Fibroblast of skin of right biceps (primary cell): ENCODE results near the gene BMP8B.
"Not testable (repeated sequence)": the region's sequence is repeated elsewhere in the genome, so short reads cannot be mapped to it uniquely, and the experiment has no call there.

Experiments used
- DNase-seq: peaks from one replicate; pipeline ENCODE4 v3.0.0-alpha.2; 2013

The BMP8B gene

DNA sequence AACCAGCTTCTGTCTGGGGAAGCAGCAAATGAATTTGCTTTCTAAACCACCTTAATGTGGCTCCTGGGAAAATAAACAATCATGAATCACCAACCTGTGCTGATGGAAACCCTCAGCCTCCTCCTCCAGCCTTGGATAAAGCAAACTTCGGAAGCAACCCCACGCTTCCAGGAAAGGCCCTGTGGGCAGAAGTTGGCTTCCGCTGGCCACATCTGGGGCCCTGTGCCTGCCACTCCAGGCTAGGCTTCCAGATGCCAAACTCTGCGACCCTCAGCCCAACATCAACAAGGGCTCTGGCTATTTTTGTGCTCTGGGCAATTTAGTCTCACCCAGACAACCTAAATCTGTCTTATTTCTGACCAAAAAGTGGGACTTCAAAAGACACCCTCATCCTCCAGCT is 11.4 kb downstream of the BMP8B start:
- no peak for DNase-seq

DNA sequence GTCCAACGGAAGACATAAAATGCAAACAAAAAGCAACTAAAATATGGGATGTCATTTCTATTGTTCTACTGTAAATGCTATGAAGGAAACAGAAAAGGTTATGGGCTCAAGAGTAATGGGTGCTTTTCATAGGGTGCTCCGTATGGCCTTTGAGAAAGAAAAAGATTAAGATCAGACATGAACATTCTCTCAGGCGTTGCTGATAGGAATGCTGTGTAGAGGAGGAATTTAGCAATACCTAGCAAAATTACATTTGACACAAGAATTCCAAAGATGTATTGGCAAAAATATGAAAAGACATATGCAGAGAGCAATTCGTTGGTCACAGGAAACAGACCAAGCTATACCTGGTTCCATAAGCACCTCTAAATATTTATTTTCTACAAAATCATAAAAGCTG is 11.8 kb downstream of the BMP8B start:
- no peak for DNase-seq

DNA sequence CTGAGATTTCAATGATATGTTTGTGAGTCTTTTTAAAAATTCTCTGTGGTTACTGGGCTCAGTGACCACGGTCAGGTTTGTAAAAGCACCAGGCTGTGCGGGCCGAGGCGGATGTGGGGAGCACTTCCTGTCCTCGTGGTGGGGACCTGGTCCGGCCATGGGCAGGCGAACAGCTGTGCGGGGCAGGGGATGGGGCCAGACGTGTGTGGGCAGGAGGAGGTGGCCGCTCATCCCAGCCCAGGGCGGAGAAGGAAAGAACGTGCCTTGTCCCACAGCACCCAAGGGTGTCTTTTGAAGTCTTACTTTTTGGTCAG is 12.3 kb downstream of the BMP8B start:
- no peak for DNase-seq

DNA sequence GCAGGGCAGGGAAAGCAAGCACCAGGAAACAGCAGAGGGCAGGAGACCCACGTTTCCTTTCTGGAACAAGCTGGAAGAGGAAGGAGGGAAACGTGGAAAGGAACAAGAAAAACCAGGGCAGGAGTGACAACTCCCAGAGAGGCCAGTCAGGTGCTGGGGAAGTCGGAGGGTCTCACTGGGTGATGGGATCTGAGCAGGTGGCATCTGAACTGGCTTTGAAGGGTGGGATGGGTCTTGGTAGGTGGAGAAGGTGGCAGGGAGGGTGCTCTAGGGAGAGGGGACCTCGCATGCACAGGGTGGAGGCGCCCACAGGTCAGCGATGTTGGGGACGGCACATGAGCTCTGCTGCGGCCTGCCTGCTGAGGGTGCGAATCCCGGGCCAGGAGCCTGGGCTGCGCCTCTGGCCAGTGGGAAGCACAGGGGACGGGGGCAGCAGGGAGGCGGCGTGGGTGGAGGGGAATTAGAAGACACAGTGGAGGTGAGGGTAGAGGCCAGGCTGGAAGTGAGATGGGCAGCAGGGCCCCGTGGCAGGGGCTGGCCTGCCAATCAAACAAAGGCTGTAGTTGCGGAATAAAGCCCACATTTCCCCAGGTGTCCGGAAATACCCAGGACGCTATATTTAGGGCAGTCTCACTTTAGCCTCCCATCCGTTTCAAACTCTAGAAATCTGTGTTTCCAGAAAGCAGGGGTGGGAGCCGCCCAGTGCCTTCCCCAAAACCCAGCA is 12.8 kb downstream of the BMP8B start:
- DNase-seq = not testable (repeated sequence)

DNA sequence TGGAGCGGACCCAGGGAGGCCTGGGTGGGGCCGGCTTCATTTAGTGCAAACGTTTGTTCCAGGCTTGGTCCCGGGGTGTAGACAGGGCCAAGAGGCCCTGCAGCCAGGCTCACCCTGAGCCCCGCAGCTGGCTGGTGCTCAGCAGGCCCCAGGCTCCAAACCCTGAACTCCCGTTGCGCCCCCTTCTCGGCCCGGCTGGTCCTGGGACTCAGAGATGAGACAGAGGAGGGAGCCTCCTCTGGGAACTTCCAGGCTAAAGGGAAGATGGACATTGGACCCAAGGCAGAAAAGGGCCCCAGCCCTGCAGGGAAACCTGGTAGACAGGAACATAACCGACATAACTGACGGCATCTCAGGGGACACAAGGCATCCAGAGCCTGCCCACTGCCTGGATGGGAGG is 13.5 kb downstream of the BMP8B start:
- DNase-seq = not testable (repeated sequence)

DNA sequence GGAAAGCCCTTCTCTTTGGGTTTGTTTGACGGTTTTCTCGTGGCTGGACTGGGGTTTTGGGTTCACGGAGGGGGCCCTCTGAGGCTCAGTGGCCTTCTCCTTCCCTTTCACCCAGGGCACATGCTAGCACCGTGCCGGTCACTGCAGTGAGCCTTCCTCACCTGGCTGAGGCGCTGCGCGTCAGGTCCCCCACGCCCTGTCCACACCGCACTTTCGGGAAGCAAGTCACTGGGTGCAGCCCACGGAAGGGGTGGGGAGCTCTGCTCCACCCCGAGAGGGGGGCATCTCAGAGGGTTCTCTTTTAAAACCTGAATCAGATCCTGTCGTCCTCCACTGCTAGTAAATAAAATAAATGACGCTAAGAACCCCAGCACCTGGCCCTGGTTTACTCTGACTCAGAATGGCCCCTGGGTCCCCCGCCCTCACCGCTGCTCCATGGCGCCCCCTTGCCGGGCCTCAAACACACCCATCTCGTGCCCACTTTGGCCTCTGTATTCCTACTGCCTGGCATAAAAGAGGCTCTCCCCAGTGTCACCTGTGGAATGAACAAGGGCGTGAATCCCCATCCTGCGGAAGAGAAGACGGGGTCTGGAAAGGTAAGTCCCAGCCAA is 15.2 kb downstream of the BMP8B start:
- DNase-seq = not testable (repeated sequence)

DNA sequence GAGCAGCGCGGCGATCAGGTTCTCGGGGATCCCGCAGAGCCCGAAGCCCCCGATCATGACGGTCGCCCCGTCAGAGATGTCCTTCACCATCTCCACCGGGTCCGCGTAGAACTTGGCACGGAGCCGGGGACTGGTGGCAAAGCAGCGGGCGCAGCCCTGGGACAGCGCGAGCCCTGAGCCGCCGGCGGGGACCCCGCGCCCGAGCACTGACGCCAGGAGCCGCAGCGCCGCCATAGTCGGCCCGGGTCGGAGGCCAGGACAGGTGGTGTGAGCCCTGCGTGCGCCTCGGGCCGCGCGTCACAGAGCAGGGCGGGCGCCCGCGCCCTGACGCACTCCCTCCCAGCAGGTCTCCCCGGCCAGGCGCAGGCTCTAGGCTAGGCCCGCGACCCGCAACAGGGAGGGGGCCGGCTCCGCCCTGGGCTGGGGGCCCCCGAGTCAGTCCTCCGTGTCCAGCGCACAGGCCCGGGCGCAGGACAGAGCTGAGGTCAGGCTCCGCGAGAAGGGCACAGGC is 17.6 kb downstream of the BMP8B start, which contains the start of gene OXCT2:
TSS of gene OXCT2 (minus strand) at position 327 of the 511 bp plus-strand sequence. CDS start at position 234, 93 bp downstream.
- DNase-seq = not testable (repeated sequence)

DNA sequence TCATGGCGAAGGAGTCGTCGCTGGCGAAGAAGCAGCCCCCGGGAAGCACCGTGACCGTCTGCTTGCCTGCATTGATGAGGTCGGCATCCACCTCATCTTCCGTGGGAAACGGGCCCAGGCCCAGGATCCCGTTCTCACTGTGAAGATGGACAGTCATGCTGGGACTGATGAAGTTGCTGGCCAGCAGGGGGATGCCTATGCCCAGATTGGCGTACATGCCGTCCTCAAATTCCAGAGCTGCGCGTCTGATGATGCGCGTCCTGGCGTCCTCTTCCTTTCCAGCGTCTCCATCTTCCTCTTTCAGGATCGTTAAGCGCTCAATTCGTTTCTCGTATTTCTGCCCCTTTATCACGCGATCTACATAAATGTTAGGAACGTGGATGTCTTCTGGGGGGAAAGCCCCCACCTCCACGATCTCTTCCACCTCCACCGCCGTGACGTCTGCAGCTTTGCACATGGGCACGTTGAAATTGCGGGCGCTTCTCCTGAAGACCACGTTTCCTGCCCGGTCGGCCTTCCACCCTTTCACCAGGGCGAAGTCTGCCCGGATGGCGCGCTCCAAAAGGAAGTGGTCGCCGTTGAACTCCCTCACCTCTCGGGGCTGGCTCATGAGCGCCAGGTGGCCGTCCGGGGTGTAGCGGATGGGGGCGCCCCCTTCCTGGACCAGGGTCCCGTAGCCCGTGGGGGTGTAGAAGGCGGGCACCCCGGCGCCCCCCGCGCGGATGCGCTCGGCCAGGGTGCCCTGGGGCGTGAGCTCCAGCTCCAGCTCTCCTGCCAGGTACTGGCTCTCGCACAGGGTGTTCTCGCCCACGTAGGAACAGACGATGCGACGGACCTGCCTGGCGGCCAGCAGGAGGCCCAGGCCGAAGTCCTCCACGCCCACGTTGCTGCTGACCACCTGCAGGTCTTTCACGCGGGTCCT is 18.3 kb downstream of the BMP8B start:
- DNase-seq = not testable (repeated sequence)

DNA sequence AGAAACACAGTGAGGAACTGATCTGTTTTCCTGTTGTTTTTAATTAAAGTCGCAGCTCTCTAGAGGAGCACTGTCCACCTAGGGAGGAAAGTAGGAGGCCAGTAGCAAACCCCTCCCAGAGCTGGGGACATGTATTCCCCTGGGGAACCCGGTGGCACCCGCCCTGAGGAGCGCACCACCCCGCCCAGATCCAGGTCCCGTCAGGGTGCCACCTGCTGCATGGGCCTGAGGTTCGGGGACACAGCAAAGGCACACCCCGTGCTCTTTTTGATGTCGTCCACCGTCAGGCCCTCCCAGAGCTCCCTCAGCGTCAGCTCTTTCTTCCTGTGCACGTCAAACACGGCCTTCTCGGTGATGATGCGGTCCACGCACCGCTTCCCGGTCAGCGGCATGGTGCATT is 19.2 kb downstream of the BMP8B start:
- not testable (repeated sequence) for DNase-seq

DNA sequence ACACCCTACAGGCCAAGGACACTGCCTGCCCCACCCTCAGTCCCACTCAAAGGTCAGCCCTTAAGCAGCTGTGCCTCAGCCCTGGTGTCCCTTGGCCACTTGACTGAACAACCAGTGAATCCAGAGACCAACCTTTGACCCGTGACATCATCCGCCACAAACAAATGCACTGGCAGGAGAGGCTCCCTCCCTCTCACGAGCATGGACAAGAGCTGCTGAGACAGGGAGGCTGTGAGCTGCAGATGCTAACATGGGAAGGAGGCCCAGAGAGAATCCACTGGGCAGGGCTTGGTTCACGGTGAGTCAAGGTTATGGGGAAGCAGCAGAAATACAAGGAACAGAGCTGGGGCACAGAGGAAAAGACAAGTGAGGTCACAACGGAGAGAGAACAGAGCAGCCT is 22.2 kb downstream of the BMP8B start:
- not testable (repeated sequence) for DNase-seq

DNA sequence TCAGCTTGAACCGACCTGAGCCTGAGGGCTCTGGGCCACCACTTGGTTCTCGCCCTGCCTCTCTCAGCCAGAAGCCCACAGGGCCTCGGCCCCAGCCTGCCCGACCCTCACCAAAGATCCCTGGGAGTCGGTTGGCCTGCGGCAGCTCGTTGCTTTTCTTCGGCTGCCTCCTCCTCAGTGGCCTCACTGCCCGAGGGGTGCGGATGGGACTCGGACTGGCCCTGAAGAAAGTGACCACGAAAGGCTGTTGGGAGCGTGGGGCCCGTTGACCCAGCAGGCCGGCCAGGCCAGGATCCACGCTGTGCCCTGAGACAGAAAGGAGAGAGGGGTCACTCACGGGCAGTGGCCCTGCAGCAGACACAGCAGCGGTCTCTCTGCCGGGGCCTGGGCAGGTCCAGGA is 24.2 kb downstream of the BMP8B start:
- DNase-seq = not testable (repeated sequence)

DNA sequence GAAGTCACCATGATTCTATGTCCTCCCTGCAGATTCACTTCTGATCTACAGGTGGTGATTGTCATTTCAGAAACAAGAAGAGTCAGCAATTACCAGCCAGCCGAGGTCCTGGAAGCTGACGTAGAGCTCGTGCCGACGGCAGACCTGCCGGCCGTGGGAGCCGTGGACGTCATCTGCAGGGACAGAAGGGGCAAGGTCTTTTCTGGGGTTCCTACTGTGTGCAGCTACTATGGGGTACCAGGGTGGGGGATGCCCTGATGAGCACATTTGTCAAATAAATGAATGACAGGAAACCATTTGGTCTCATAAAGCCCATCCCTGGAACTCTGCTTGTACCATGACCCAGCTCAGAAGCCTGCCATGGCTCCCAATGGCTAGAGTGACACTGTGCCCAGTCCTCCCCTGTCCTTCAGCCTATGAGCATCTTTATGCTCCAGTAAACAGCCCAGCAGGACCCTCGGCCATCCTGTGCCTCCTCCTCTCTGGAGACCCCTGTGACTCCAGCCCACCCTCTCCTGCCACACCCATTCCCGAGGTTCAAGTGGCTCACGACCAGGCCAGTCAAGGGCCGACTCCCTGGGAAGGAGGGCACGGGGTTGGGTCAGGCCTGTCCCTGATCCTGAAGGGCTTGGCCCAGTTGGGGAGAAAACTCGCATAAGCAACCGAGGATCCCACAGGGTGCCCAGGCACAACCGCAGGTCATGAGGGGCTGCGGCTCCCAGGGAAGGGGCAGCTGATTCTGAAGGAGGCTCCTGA is 24.9 kb downstream of the BMP8B start:
- DNase-seq = not testable (repeated sequence)

DNA sequence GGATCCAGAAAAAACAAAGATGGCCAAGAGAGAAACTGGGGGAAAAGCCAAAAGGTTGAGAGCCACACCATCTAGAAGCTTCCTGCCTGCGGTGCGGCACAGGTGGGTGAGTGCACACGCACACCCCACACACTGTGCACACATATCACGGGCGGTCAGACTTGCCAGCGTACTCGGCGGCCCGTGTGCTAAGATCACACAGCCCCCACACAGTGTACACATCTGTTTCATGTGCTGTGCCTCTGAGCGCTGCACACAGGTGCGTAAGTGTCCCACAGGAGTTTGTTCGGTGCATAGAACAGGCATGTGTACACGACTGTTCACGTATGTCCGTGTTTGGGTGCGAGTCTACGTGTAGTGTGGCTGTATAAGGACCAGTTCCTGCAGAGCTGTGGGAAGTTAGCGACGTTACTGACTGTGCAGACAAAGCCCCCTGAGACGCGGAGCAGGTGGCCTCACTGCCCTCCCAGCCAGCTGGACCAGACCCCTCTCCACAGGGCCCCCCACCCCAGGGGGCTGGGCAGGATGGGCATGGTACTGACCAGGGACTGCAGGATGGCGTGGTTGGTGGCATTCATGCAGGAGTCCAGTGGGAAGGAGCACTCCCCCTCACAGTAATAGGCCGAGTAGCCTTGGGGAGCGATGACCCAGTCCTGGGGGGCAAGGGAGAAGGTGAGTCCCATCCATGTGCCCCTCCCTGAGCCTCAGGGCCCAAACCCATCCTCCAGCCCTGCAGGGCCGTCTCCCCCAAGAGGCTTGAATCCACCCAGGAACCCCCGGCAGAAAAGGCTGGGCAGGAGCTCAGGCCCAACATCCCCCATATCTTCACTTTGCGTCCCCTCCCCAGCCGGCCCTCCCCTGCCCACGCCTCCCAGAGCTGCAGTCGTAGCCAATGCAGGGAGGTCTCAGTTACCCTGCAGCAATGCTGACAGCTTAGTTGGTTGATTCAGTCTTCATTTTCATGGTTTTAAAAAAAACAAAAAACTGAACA is 25.8 kb downstream of the BMP8B start:
- no peak for DNase-seq

DNA sequence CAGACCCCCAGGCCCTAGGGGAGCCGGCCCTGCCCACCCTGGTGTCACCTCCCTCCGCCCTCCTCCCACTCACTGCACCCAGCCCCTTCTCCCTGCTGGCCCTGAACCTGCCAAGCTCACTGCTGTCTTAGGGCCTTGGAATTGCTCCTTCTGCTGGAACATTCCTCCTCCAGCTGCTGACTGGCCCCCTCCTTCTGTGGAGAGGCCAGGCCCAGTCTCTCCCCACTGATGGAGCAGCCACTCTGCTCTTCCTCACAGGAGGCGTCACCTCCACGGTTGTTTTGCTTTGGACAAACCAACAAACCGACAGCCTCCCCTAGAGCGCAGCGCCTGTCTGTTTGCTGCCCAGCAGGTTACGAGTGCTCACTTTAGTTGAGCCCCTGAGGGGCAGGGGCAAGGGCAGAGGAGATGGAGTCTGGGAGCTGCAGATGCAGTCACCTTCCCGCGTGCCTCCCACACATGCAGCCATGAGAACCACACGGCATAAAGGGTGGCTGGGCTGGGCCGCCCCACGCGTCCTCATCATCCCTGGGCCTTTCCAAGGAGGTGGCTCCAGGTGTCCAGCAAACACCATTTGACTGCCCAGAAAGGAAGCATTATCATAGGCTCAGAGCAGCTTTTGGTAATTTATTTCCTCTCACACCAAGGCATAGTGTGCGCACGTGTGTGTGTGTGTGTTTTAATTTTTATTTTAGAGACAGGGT is 27.0 kb downstream of the BMP8B start:
- DNase-seq = no peak

DNA sequence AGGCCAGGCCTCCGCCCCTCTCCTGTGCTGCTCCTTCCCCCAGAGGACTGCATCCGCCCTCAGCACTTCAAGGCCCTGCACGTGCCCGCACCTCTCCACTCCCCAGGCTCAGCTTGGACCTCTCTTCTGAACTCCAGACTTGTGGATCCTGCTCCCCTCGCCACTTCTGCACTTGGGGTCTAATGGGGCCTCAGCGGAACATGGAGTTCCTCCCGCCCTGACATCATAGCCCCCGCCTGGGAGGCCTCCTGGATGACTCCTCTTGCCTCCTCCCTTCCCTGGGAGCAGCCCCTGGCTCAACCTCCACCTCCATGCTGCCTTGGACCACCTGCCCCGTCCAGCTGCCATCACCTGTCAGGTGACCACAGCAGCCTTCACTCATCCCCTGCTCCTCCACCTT is 27.6 kb downstream of the BMP8B start:
- DNase-seq = no peak

DNA sequence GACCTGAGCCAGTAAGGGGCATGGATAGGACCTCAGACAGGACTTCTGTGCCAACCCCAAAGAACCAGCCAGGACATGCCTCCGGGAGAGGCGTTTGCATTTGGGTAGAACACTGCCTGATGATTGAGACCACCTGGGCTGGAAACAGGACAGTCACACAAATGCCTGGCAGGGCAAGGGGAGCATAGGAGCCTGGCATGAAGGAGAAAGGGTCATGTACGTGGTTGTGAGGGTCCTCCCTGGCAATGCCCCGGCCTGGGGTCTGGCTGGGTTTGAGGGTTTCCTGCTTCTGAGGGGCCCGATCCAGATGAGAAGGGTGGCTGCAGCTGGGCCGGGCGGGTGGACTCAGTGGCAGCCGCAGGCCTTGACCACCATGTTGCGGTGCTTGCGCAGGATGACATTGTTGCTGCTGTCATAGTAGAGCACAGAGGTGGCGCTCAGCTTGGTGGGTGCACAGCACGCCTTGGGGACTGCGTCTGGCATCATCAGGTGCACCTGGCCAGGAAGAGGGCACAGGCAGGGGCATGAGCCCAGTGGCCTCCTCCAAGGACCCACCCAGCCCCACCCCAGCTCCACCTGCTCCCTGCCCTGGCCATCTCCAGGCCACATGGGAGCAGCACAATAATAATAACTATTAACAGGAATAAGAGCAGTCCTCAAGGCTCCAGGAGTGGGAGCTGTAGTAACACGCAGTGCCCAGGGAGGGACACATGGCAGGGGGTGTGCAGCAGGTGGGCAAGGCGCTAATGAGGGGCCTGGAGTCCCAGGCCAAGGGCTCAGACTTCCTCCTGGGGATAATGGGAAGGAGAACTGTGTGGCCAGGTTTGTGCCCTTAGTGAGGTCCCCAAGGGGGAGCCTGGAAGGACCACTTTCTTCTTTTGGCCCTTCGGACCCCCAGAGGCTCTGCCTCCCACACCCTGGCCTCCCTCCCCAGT is 28.3 kb downstream of the BMP8B start:
- DNase-seq = no peak

DNA sequence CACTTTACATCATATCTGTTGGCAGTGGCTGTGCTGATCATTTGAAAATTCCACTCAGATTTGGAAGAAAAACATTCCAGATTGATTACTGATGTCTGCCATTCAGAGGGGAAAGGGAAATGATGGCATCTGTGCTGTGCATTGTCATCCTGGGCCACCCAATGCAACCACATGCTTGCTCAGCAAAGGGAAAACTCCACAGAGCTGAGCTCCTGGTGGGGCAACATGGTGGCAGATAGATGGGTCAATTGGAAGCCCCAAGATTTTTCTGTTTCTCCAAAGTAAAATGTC is 29.3 kb downstream of the BMP8B start:
- no peak for DNase-seq

DNA sequence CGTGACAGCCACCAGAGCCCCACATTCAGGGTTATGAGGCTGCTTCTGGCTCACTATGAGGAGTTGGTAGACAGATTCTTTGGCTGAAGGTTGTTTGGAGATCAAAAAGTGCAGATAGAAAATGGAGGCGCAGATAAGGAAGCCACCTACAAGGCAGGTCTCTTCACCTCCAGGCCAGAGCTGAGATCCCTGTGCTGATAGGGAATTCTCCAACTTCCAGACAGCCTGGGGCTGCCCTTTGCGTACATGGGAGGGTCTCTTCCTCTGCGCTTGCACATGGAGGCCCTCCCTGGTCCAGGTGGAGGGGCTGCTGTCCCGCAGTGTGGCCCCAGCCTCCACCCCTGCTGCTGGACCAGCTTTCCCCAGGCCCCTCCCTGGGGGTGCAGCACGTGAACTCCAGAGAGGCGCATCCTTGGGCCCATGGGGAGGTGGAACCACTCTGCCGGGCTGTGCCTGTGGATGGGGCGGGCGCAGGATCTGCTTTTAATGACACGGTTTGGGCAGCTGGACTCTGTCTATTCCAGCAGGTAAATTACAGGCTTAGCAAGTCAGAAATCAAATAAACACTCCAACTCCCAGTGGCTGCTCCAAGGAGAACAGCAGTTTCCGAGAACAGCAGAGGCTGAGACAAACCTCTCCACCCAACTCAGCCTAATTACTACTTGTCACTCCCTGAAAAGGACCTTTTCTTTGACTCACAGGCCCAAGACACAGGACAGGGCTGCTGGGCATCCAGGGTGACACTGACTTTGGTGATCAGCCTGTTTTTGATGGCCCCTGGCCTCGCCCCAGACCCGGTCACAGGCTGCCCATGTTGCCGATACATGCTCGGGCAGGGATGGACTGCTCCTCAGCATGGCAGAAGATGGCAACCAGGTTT is 29.9 kb downstream of the BMP8B start:
- no peak for DNase-seq

DNA sequence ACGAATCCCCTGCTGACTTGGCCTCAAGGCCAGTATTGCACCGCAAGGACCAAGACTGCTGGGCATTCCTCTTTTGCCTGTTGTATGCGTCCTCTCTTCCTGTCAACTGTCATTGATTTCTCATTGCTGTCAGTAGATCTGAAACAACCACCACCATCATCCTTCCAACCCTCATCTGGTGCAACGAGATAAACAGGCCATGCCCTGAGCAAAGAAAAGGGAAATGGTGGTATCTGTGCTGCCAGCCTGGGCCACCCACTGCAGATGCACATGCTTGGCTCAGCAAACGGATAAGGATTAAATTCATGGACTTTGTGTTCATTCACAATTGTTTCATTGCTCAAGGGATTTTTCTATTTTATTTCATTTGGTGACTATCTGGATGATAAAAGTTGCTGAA is 31.2 kb downstream of the BMP8B start:
- no peak for DNase-seq
